Activated B cell treated with CpG ODN at 0.5 μM for 24 hours (primary cell): ENCODE results near the gene PLEKHA7. TPM values are rescaled to one million over a fixed set of nuclear protein-coding genes. Genes with fewer than 3 reads are reported as not detected.

Experiments
- ATAC-seq: fragments of 200-7000 bp; cut with Tn5 transposase; one replicate; pipeline ENCODE4 v1.10.0; 2021; ENCODE audit warnings: low read depth, mild to moderate bottlenecking, moderate library complexity
- CTCF ChIA-PET: fragments of 350-600 bp; sonication (Branson Sonifier 250); formaldehyde crosslinking; loops from one replicate; lab custom pipeline; 2021; ENCODE audit warnings: antibody characterized with exemption; lab: Charles Lee
- POLR2A ChIA-PET: fragments of 350-600 bp; sonication (Branson Sonifier 250); formaldehyde crosslinking; loops from one replicate; lab custom pipeline; 2021; ENCODE audit warnings: antibody characterized with exemption; lab: Charles Lee
- DNase-seq: peaks from one replicate; pipeline ENCODE4 v3.0.0; 2022
- H3K27ac Mint-ChIP-seq: one replicate; pipeline ENCODE4 v1.8.0; 2020; ENCODE audit warnings: mixed read lengths
- H3K27me3 Mint-ChIP-seq: one replicate; pipeline ENCODE4 v1.8.0; 2021; ENCODE audit warnings: mixed read lengths
- H3K36me3 Mint-ChIP-seq: one replicate; pipeline ENCODE4 v1.8.0; 2021; ENCODE audit warnings: low read depth, mixed read lengths
- H3K4me1 Mint-ChIP-seq: one replicate; pipeline ENCODE4 v1.8.0; 2021; ENCODE audit warnings: mixed read lengths
- H3K4me3 Mint-ChIP-seq: one replicate; pipeline ENCODE4 v1.8.0; 2020; ENCODE audit warnings: mild to moderate bottlenecking, mixed read lengths
- H3K9me3 Mint-ChIP-seq: one replicate; pipeline ENCODE4 v1.8.0; 2020; ENCODE audit warnings: mixed read lengths
- intact Hi-C: fragments of 100-400 bp; cut with micrococcal nuclease; formaldehyde crosslinking; loops from one replicate; pipeline ENCODE4 v1.15.1; 2024
- total RNA-seq: library from RNA; stranded (reverse); gene quantifications from 2 replicates; pipeline ENCODE4 v1.2.3, GENCODE V29; 2022
- TF ChIP-seq, protein P1 (sequence below): fragments of 200-600 bp; IDR thresholded peaks from one replicate; pipeline ENCODE4 v1.8.0; 2022; ENCODE audit warnings: antibody characterized with exemption, mild to moderate bottlenecking

Gene PLEKHA7
- total RNA-seq, 1 donor from 2014 or later: 4.9 TPM

DNA sequence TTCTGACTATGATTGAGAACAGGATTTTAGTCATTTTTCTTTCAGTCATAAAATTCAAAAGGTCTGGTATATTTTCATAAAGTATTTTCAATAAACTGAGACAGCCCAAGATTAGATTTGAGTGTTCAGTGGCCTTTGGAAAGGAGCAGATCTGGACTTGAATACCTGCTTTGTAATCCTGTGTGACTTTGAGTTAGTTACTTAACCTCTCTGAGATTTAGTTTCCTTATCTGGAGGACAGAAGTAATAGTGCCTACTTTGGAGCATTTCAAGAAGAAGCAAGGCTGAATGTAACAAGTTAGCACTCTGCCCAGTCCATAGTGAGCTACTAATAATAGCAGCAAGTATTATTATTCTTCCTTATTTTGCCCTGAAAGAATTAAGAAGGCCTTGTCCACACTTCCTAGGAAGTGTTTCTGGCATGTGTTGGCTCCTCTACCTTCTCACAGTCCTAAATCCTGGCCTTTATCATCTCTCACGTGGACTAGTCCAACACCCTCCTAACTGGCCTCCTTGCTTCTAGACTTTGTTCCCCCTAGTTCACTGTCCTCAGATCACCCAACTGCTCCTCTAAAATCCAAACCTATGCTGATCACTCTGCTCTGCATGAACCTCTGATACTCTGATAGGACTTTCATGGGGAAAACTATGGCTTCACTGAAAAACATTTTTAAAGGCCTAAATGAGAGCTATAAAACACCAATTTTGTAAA, 115.8 kb downstream of the PLEKHA7 start:
- CTCF ChIA-PET: no interaction called here

DNA sequence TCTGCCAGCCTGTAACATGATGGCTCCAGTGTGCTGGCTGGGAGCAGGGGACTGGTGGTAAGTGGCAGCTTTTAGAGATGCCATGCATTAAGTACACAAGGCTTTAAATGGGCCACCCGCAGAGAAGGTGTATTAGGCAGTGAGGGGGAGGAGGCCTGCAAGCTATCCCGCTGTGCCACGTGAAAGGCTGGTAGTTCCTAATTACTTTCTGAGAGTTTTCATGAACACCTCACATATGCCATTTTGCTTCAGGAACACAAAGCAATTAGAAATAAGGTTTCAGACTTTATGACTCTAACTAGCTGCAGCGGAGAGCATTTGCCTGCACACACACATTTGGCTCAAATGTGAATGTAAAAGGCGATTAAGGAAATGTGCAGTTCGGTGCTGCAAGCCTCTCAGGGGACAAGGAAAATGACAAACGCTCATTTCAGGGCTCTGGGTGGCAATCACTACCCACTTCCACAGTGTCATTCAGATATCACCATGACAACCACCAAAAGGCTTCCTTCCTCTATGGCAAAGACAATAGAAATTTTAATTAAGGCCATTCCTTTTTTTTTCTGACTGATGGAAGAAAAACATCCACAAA, 116.6 kb downstream of the PLEKHA7 start:
- CTCF ChIA-PET: no interaction called here
- H3K9me3 Mint-ChIP-seq: no peaks in the 10 kb centered on the region
- peaks cover 24% of the 10 kb centered on the region for H3K4me1 Mint-ChIP-seq
- no peaks in the 10 kb centered on the region for H3K27me3 Mint-ChIP-seq
- H3K4me3 Mint-ChIP-seq: no peak overlapping the region
- TF ChIP-seq, protein P1, sequence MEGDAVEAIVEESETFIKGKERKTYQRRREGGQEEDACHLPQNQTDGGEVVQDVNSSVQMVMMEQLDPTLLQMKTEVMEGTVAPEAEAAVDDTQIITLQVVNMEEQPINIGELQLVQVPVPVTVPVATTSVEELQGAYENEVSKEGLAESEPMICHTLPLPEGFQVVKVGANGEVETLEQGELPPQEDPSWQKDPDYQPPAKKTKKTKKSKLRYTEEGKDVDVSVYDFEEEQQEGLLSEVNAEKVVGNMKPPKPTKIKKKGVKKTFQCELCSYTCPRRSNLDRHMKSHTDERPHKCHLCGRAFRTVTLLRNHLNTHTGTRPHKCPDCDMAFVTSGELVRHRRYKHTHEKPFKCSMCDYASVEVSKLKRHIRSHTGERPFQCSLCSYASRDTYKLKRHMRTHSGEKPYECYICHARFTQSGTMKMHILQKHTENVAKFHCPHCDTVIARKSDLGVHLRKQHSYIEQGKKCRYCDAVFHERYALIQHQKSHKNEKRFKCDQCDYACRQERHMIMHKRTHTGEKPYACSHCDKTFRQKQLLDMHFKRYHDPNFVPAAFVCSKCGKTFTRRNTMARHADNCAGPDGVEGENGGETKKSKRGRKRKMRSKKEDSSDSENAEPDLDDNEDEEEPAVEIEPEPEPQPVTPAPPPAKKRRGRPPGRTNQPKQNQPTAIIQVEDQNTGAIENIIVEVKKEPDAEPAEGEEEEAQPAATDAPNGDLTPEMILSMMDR: no peak
- H3K36me3 Mint-ChIP-seq: no peaks in the 10 kb centered on the region
- intact Hi-C loops: no loop called here
- ATAC-seq (no peak), DNase-seq (no peak)
- POLR2A ChIA-PET: no interaction called here
- no peak overlapping the region for H3K27ac Mint-ChIP-seq

More for the DNA sequence above, 115.8 kb downstream of the PLEKHA7 start:
- Mint-ChIP-seq H3K4me1 (peaks cover 32% of the 10 kb centered on the region), H3K4me3 (no peak overlapping the region), H3K9me3 (no peaks in the 10 kb centered on the region), H3K27ac (no peak overlapping the region), H3K27me3 (no peaks in the 10 kb centered on the region), H3K36me3 (no peaks in the 10 kb centered on the region)
- TF ChIP-seq, protein P1: no peak
- no peak for DNase-seq
- ATAC-seq: no peak
- POLR2A ChIA-PET: no interaction called here
- intact Hi-C loops: no loop called here

DNA sequence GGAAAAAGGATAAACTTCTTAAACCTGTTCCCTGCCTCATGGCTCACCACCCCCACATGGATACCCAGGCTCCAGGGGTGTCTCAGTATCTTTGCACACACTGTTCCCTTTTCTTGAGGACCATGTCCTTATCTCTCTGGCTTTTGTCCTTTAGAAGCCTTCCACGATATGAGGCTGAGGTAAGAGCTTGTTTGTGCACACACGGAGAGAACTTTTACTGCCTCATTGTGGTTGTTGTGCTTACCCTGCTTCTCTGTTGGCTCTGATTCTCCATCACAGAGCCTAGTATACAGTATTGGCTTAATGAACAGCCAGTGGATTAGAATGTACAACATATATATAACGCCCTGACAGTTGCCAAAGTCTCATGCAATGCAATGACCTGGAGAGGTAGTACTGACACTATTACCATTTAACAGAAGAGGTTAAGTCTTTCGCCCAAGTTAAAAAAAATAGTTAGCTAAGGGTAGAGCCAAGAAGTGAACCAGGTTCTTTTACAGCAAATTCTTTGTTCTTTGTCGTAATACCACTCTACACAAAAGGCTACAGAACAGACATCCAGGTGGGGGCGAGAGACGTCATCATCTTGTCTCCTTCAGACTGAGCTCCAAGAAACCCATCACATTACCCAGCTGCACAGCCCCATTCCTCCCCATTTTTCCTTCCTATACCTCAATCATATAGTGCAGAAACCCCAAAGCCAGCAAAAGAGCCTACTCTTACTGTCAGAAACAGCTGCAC, 117.3 kb downstream of the PLEKHA7 start:
- no peaks in the 10 kb centered on the region for H3K27me3 Mint-ChIP-seq
- peaks cover 17% of the 10 kb centered on the region for H3K4me1 Mint-ChIP-seq
- no peak overlapping the region for H3K4me3 Mint-ChIP-seq

DNA sequence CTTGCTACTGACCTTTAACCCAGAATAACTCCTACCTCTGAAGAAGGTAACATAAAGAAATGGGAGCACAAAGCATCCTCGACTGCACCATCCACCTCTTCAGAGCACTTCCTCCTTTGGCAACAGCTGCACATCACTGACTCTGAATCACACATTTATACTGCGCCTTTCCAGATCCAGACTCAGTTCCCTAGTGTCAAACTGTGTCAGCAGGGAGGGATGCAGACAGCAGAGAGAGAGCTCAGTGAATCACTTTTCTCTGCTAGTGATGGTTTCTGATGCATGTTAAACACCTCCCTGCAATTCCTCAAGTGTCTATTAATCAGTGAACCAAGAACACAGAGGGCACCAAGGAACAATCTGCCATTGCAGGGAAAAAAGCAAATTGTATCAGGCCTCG, 118.9 kb downstream of the PLEKHA7 start:
- no peak overlapping the region for H3K27ac Mint-ChIP-seq
- TF ChIP-seq, protein P1: no peak
- CTCF ChIA-PET: no interaction called here
- no peaks in the 10 kb centered on the region for H3K36me3 Mint-ChIP-seq
- ATAC-seq: no peak
- no peak overlapping the region for H3K4me3 Mint-ChIP-seq
- DNase-seq: no peak
- H3K4me1 Mint-ChIP-seq: peaks cover 11% of the 10 kb centered on the region
- POLR2A ChIA-PET: no interaction called here
- H3K27me3 Mint-ChIP-seq: no peaks in the 10 kb centered on the region
- H3K9me3 Mint-ChIP-seq: no peaks in the 10 kb centered on the region
- intact Hi-C loops: no loop called here

More for the DNA sequence above, 117.3 kb downstream of the PLEKHA7 start:
- intact Hi-C loops: no loop called here
- POLR2A ChIA-PET: no interaction called here
- ATAC-seq (no peak), DNase-seq (no peak)
- TF ChIP-seq, protein P1: no peak
- no peaks in the 10 kb centered on the region for H3K36me3 Mint-ChIP-seq
- CTCF ChIA-PET: no interaction called here
- H3K9me3 Mint-ChIP-seq: no peaks in the 10 kb centered on the region
- no peak overlapping the region for H3K27ac Mint-ChIP-seq

DNA sequence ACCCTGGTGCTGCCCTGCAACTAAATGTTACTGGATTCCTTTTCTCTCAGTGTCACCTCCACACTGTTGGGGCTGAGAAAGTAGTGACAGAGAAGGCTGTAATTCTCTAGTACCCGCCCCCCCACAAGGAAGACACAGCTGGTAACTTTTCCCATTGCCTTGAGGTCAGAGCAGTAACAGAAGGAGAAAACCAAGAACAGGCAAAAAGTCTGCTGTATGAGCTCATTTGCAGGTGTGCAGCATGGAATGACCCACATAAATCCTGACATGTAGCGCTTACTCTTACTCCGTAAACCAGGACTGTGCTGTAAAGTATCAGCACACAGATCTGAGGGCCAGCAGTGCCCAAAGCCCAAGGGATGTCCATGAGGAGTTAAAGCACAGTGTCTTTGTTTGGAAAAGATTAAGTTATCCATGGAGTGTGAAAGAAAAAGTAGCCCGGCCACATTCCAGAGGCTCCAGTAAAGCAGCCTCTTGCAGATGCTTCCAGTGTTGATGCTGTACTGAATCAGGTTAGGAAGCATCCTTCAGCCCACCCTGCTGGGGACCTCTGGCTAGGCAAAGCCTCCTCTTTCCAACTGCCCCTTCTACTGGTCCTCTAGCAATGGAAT, 120.7 kb downstream of the PLEKHA7 start:
- H3K4me1 Mint-ChIP-seq: peaks cover 11% of the 10 kb centered on the region
- H3K36me3 Mint-ChIP-seq: no peaks in the 10 kb centered on the region
- no peak overlapping the region for H3K4me3 Mint-ChIP-seq
- peaks cover 3% of the 10 kb centered on the region for H3K9me3 Mint-ChIP-seq
- TF ChIP-seq, protein P1: no peak
- ChIA-PET CTCF (no interaction called here), POLR2A (no interaction called here)
- intact Hi-C loops: no loop called here
- DNase-seq (no peak), ATAC-seq (no peak)
- H3K27me3 Mint-ChIP-seq: no peaks in the 10 kb centered on the region
- H3K27ac Mint-ChIP-seq: no peak overlapping the region
